Spleen (tissue), 7 donors: ENCODE results near the gene SLC47A2.

Experiments
- CTCF ChIP-seq, 11 experiments: fragments of 200-600 bp in 7 of 11; fragments of 450-650 bp in 4 of 11; sonication (generic) in 4 of 11; IDR thresholded peaks in 8 of 11; conservative IDR thresholded peaks in 3 of 11; 1 replicate in 7 of 11; 2 replicates in 4 of 11; pipeline versions ENCODE4 v1.4.0 to v1.8.0; 2016 to 2021; ENCODE audit warnings: antibody characterized with exemption in 11 of 11, inconsistent platforms in 4 of 11, mild to moderate bottlenecking in 1 of 11
- POLR2A ChIP-seq, 3 donors: fragments of 450-650 bp; IDR thresholded peaks; one replicate each; pipeline ENCODE4 v1.5.1; 2017; ENCODE audit warnings: antibody characterized with exemption in 3 of 3, mild to moderate bottlenecking in 1 of 3
- donor health status: DM: no; HTN: no; CAD: no; lungs with moderate emphysema.
- donor health status: DM: no; HTN: no; CAD: no.
- donor health status: DM: no; HTN: no; CAD: no.

GRCh38 chr17:19752216-19753050 is 36.0 kb upstream of the SLC47A2 start:
- TF ChIP-seq CTCF (IDR thresholded peaks at IDR 0.05 in 8 of 11, conservative IDR thresholded peaks at IDR 0.05 in 3 of 11) (no peak), POLR2A (IDR thresholded peaks at IDR 0.05) (no peak)
